ENCODE data around the gene LMBR1.

The LMBR1 gene

DNA sequence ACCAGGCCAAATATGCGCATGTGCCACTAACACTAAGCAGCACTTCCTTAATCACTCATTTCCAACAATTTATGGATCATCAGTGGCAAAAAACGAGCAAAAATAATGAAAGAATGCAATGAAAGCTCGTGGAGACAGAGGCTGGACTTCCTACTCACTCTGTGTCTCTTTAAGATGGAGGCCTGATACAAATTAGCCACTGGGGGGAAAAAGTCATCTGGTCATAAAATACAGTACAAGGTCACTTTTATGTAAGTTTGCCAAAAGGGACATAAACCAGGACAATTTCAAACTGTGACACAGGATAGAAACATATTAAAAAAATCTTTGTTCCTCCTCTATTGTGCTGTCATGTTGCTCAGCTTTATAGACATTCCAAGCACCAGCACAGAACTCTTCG lies 101.7 kb downstream of the LMBR1 start:
- FAIRE-seq = no peak

DNA sequence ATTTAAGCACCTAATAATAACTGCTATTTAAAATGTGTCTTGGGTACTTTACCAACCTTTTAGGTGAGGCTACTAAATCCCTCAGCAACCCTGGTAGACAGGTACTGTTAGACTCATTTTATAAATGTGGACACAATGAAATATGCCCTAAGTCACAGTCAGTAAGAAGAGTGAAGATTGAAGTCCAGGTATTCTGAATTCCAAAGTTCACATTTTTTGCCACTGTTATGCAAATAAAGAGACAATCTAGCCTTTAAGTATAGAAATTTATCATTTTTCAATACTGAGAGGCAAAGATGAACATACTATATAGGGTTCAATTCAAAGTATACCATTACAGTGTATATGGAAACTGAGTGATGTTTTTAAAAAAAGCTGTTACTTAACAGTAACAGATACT lies 102.7 kb downstream of the LMBR1 start:
- no peak for FAIRE-seq

DNA sequence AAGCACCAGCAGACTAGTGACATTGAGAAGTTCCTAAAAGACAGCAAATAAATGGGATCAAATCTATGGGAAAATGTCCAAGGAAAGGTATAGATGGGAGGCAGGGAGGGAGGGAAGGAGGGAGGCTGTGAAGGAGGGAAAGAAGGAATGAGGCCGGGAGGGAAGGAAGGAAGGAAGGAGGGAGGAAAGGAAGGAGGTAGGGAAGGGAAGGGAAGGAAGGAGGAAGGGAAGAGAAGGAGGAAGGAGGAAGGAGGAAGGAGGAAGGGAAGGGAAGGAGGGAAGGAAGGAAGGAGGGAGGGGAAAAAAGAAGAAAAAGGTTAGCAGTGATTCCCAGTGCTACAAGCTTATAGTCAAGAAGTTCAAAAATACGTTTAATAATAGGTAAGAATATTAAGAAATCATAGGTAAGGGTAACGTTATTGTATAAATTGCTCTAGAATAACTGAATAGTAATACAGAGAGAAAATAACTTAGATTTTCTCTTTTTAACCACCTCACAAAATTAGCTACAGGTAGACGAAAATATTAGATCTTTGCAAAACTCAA lies 106.9 kb downstream of the LMBR1 start:
- FAIRE-seq = no peak

DNA sequence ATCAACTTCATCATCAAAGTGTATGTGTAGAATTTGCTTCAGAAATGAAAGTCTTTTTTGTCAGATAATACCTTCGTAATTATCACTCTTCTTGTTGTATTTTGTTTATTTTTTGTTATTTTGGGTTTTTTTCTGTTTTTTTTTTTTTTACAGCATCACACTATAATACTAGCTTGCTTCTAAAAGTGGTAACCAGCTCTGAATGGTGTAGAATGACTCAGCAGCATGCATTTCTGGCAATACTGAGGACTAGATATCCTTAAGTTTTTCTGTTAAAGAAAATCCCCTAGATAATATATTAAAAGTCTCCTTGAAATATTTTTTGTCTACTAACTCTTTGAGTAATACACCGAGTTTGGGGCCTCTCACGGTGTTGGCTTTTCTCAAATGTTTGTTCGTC lies 109.1 kb downstream of the LMBR1 start:
- no peak for FAIRE-seq

DNA sequence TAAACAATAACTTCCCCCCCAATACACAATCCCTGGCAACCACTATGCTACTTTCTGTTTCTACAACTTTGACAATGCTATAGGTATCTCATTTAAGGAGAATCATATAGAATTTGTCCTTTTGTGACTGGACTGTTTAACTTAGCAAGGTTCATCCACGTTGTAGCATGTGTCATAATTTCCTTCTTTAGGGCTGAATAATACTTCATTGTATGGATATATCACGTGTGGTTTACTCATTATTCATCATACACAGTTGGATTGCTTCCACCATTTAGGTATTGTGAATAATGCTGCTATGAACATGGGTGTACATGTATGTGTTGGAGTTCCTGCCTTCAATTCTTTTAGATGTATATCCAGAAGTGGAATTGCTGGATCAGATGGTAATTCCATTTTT lies 111.0 kb downstream of the LMBR1 start:
- no peak for FAIRE-seq

DNA sequence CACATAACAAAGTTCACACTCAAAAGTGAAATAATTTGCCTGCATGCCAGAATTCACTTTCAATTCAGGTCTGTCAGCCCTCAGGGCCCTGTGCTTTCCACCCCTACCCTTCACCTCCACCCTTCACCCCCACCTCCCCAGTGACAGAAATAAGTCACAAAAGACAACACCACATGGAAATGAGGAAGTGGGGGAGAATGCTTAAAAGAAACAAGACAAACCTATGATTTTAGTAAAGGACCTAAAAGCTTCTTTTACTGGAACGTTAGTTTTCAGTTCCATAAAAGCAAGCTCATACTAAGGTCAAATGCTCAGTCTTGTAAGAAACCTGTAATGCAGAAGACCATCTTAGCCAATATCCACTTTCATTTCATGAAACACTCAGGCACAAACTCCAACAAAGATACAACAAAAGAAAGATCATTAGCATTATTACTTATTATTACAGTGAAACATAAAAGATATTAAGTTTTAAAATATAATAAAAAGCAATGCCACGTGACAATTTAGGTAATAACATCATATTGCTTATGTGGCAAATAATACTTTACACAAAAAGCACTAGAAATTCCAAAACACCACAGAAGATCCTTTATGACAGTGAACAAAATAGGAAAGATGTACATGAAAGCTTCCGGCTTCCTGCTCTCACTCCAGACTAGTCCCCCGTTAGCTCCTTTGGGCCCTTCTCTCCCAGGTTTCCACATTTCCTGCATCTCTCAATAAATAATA lies 112.1 kb downstream of the LMBR1 start:
- no peak for FAIRE-seq

DNA sequence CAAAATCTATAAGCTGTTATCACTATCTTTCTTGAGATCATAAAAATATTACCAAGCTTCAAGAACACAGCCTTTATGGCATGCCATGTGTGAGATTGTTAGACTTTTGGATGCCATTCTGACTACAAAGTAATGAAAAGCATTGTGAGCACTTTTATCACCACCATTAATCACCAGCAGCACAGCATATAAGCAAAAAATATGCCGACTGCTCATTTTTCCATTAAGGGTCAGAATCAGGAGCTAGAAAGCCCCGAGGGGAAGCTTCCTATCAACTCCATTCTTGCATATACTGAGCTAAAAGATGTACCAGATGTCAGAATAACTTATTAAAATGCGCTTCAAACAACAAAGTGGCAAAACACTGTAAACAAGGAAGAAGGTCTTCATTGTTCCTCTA lies 114.3 kb downstream of the LMBR1 start:
- FAIRE-seq = no peak

DNA sequence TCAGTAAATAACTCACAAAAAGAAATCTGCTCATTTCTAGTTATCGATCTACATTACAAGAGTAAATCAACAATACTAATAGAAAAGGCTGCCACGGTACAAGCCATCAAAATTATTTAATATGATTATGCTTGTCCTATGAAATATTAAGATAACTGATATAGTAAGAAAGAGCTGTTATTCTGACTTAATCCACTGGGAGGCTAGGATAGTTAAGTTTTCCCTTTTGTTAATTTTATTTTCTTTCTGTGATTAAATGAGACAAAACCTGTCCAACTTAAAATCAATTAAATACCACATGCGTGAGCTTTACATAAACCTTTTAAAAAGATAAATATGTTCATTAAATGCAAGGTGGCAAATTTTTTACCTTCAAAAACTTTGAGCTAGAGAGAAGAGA lies 114.8 kb downstream of the LMBR1 start:
- peak; percentile 90 for FAIRE-seq

DNA sequence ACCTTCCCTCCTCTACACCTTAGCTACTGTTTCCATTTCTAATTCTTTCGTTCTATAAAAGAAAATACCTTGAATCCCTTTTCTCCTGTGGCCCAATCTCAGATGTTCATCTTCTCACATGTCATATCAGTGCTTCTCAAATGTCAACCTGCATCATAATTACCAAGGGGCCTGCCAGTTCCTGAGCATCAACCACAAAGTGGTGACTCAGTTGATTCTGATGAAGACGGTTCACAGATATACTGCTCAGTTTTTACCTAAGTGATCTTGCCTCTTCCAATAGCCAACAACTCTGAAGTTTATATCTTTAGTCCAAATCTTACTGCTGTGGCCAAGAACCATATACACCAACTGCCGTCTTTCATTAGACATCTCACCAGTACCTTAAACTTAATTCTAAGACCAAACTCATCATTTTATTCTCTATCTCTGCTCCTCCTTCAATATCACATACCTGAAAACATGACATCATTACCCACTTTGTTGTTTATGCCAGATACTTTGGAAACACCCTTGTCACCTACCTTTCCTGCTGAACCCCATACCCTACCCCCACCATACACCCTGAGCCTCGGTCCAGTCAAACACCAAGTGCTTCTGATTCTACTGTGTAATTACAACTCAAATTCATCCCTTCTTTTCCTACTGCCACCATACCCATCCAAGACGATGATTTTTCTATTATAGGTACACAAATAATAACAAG lies 115.5 kb downstream of the LMBR1 start:
- no peak for FAIRE-seq

DNA sequence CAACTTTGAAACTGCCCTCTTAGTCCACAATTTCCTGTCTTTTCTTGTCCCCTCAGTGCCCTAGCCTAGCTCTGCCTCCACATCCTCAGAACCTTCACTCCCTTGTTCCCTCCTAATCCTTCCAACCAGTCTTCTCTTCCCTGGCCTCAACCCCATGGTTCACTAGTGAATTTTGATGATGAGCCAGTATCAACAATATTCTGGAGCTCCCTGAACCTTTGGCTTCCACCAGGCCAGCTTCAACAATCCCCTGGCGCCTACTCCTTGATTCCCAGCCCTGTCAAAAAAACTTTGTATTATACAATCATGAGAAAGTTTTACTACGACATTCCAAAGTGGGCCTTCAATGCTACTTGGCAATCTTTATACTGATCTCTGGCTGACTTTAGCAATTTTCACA lies 116.5 kb downstream of the LMBR1 start:
- FAIRE-seq = no peak

DNA sequence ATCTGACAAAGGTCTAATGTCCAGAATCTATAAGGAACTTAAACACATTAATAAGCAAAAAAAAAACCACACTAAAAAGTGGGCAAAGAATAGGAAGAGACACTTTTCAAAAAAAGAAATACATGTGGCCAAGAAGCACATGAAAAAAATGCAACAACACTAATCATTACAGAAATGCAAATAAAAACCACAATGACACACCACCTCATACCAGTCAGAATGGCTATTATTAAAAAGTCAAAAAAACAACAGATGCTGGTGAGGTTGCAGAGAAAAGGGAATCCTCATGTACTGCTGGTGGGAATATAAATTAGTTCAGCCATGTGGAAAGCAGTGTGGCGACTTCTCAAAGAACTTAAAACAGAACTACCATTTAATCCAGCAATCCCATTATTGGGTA lies 119.0 kb downstream of the LMBR1 start:
- FAIRE-seq = no peak

DNA sequence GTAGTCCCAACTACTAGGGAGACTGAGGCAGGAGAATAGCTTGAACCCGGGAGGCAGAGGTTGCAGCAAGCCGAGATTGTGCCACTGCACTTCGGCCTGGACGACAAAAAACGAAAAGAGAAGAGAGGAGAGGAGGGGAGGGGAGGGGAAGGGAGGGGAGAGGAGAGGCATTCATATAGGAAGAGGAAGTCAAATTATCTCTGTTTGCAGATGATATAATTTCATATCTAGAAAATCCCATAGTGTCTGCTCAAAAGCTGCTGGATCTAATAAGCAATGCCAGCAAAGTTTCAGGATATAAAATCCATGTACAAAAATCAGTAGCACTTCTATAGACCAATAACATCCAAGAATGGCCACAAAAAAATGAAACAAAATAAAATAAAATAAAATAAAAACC lies 120.3 kb downstream of the LMBR1 start:
- FAIRE-seq = no peak

DNA sequence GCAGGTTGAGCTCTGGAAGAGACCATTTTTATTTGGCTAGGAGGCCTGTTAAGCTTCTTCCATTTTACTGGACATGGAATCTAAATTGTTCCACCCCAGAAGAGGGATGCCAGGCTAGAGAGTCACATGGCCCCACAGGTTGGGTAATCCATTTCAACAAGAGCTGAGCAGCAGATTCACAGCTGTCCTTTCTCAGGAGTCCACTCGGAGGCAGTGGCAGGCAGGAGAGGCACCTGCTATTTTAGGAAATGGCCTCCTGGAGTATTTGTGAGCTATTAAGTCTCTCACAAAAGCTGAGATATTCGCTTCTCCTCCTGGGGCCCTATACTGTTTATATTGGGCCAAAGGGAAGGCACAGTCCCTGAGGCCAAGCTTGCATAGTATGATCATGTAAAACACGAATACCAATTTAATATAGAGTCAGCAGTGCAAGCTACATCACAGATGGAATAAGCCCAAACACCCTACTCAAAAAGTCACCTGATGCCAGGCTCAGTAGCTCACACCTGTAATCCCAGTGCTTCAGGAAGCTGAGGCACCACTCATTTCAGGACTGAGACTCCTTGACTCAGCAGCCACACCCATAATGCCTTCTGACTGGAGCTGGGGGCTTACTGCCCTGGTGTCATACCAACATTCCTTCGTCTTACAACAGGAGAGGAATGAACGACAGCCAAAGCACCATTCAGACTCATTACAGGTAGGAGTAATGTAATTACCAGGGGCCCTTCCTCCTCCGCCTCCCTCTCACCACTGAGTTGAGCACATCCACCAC lies 124.1 kb downstream of the LMBR1 start:
- no peak for FAIRE-seq

DNA sequence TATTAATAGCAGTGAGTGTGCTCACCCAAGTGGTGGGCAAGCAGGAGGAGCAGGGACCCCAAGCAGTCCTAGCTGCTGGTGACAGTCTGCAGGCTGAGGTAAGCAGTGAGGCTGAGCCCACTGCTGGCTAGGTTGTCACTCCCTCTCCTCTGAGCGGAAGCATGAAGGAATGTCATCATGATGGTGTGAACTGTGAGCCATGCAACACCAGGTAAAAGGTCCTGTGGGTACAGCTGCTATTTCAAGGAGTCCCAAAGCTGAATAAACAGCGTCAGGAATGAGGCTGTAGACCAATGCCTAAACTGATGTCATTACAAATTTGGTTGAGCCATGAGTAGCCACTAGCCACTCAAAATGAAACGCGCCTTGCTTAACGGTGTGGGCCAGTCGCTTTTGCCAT lies 126.3 kb downstream of the LMBR1 start:
- no peak for FAIRE-seq

DNA sequence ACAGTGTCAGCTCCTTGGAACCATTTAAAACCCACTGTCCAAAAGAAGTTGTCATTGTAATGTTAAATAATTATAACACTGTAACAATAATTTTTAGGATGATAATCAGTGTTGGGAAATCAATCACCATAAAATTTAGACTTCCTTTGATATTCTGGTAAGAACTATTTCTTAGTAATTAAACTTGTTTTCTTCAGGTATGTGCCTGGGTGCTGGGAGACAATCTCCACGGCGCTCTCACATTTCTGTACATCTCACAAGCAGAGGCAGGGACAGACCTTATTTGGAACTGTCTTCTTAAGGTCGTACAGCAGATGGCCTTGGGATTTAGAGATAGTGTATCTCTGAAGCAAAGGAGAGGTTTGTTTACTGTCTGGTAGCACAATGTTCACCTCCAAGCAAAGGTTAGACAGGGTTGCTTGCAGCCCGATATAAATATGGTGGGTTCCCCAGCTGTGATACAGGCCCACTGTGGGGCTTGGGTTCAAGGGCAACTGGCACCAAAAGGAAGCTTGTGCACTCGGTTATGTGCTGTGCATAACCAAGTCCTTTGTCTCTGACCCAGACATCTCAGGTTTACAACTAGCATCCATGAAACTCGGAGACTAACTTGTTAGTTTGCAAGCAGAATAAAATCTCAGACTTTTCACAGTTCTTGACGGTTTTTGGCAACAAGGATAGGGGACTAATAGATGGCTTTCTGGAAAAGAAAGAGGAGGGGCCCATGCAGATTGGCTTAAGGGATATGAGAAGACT lies 126.9 kb downstream of the LMBR1 start:
- FAIRE-seq = no peak

DNA sequence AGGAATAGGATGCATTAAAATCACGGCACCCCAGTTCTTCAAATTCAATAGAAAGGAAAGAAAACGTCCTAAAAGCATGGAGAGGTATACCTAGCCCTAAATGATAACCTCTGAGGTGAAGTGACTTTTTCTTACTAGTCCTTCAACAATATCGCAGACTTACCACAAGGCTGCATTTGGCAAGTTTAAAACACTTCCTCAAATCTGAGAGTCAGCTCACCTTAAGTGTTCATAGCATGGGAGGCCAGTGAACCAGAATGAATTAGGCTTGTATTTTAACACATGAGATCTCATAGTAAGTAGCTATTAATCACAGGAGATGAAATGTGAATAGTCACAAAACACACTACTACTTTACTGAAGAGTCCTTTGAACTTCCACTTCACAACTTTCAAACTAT lies 128.2 kb downstream of the LMBR1 start:
- FAIRE-seq = no peak

DNA sequence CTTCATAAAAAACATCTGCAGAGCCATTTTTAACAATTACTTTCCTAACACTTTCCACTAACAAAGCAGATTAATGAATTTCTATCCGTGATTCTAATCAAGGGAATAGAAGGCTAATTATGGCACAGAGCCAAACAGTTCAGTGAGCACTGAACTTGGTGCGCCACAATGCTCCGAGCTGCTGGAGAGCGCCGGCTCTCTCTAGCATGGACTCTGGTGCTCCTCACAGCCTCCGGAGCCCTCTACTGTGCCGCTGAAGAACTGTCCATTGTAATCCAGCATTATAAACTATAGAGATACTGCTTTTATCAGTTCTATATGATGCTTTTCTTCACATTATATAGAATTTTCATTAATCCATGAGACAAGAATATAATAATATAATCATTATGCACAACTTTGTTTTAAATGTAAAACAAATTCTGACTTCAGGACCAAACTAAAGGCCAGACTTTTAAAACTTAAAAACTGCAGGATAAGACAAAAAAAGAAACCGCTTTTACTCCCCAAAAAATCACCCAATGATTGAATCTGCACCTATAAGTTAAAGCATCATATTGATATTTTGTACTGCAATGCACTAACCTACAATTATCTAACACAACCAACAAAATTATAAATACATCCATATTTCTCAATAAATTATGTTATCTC lies 128.8 kb downstream of the LMBR1 start:
- FAIRE-seq = peak; percentile 98

DNA sequence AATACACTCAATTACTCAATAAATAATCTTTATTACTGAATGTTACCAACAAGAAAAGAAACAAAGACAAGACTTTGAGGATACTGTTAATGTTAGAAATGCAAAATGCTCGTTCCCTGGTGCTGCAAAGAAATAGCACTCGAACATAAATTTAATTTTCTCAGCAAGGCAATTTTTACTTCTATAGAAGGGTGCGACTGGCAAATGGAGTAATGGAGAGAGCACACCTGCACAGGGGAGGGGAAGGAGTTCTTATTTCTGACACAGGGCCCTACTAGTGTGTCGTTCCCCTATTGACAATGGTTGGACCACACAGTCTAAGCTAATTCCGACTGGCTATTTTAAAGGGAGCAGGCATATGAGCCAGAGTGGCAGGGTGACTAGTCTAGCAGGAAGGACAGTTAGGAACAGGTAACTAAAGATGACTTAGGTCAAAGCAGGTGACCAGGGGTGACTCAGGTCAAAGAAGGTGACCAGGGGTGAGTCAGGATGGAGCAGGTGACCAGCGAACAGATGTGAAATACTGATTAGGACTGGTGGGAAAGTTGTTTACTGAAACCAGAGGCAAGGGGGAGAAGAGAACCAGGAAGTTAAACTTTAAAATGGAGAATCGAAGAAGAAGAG lies 133.3 kb downstream of the LMBR1 start:
- FAIRE-seq = no peak

DNA sequence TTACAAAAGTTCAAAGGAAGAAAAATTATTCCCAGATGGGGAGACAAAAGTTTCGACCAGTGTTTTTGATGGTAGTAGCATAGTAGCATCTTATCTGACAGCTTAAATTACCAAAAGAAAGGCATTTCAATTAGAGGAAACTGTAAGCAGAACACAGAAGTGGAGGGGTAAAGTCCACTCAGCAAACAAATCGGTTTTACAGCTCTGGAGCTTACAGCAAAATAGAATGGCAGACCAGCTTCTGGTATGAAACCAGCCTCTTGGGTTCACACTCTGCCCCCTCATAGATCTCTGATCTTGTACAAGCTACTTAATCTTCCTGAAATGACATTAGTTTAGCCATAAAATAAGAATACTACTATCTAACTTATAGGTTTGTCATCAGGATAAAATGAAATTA lies 133.8 kb downstream of the LMBR1 start:
- no peak for FAIRE-seq

DNA sequence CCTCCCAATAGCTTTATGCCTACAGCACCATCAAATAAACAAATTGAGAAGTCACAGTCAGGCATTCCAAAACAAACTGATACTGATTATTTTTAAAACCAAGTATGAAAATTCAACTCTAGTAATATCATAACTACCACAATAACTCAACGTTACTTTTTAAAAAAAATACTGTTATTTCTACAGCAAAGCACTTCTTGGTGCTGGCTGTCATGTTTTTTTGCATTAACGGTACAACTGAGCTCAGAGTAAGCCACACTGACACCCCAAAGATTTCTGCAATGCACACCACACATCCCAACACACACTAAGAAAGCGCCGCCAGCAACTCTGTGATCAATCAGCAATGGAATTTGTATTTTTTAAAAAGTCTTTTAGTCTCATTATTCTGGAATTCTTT lies 138.8 kb downstream of the LMBR1 start:
- FAIRE-seq = no peak

DNA sequence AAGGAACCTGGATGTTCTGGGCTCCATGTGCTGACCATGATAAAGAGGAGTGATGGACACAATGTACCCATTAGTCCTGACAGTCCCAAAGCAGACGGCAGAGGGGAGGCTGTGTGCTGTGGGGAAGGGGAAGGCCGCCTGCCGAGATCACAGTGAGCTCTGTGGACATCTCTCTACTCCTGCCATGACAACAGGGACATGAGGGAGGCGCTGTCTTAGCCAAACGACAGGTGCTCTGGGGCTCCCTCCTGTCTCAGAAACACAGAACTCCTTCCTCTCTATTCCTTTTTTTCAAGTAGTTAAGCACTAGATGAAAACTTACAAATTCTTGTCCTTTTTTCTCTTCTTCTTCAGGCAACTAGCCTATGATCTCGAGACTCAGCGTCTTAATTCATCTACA lies 139.4 kb downstream of the LMBR1 start:
- FAIRE-seq = no peak

DNA sequence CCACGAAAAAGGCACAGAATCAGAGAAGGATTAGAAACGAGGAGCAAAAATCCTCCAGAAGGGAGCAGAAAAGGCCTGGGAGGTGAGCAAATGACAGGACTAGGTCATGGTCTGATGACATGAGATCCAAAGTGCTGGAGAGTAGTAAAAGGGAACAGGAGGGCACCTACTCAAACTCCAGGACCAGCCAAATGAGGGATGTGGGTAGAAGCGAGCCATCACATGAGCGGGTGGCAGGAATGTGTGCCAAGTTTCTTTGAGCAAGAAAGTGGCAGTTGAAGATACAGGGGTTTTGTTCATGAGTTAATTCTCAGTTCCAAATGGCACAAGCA lies 139.8 kb downstream of the LMBR1 start:
- FAIRE-seq = no peak

Data from A204.1 (cell line).